GM10847 (cell line): ENCODE results near the gene FDCSP.

ENCODE experiments used
- POLR2A ChIP-seq: IDR thresholded peaks from 2 replicates; pipeline ENCODE4 v1.6.1; 2011; ENCODE audit not compliant: insufficient read length; ENCODE audit errors: extremely low read depth

Gene FDCSP

GRCh38 chr4:70225824-70226223, at the start of gene FDCSP:
Gene FDCSP (plus strand): TSS chr4:70226124. CDS start chr4:70231195, 5,071 bp downstream.
- no peak for TF ChIP-seq POLR2A

- no peak for TF ChIP-seq POLR2A
Measured at GRCh38 chr4:70177090-70177489, 48.8 kb upstream of the FDCSP start.

GRCh38 chr4:70178075-70178660, 47.8 kb upstream of the FDCSP start:
- no peak for TF ChIP-seq POLR2A

DNA sequence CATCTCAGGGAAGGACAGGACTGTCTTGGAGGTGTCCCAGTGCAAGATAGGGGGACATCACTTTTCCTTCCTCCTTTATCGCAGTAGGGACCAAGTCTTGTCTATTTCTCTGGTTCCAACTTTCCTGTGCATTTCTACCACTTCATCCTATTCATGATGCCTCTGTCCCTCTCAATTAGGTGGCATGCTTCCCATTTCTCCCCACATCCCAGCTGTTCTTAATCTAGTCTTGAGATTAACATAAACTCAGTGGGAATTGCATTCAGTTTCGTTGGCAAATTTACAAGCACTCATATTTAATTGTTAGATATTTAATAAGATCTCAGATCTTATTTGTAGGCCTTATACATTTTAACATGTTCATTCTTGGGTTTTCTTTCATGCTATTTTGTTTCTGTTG, 46.1 kb upstream of the FDCSP start:
- no peak for TF ChIP-seq POLR2A

DNA sequence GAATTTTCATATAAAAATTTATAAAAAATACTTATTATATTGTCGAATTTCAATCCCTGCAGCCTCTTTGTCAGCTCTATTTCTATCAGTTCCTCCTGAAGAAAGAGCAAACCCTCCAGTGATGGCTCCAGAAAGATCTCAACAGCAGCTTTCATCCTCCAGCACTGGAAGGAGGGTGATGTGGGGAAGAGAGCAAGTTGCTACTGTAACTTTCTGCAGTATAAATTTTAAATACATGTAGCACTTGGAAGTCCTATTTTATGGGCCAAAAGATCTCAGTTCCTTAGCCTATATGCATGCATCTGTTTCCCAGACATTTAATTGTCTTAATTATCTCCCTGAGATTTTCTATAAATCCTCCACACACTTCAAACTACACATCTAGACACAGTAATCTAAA, 44.1 kb upstream of the FDCSP start:
- no peak for TF ChIP-seq POLR2A

GRCh38 chr4:70182517-70183167, 43.3 kb upstream of the FDCSP start:
- TF ChIP-seq POLR2A = no peak

DNA sequence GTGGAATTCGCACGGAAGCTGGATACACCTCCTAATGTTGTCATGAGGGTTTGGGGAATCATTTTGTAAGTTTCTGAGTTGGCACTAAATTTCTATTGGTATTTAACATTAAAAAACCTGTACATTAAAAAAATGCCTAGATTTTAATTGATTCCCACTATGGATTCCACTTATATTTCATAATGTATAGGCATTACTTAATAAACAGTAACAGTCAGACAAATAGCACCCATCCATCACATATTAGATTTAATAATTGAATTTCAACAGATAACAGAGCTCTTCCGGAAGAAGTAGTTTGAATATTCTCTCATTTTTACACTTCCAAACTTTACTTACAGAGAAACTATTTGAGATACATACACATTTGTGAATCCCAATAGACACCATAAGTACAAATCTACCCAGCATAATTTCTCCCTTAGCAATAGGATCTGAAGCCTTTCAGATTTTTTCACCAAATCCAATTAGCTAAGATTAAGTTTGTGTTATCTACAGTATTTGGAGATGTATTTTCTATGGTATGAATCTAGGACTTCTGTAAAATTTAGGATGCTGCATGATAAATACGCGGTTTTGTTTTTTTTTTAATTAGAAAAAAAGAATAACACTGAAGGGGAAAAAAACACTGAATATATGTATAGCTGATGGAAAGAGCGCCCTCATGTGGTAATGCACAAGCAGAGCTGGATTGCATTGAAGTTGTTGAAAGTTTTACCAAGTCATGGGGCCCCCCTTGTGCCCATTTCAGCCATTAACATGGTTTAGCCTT, 42.6 kb upstream of the FDCSP start:
- TF ChIP-seq POLR2A = no peak

DNA sequence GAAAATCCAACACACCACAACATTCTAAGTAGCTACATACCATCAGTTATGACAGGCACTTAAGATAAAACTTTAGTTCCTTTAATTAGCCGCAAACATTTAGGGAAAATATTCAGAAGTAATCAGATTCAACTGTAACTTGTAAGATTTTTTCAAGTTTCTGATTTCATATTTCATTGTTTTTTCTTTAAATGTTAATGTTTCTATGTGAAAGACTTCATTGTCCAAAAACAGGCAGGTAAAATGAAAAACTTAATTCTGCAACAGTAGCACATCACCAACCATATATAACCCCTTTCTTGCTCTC, 42.0 kb upstream of the FDCSP start:
- no peak for TF ChIP-seq POLR2A

DNA sequence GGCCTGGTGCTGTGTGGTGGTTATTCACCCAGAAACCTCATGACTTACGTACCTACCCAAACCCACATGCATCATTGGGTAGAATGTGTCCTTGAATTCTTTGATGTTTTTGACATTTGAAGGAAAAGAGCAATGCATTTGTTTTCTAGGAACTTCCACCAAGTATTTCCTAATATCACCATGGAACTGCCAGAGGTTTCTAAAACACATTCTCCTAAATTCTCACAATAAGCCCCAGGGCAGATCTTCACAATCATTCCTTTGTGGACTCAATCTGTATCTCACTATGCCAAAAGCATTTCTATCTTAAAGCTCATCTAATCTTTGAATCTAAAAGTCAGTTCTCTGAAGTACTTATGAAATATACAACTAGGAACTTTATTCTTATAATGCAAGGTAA, 38.7 kb upstream of the FDCSP start:
- TF ChIP-seq POLR2A = no peak

DNA sequence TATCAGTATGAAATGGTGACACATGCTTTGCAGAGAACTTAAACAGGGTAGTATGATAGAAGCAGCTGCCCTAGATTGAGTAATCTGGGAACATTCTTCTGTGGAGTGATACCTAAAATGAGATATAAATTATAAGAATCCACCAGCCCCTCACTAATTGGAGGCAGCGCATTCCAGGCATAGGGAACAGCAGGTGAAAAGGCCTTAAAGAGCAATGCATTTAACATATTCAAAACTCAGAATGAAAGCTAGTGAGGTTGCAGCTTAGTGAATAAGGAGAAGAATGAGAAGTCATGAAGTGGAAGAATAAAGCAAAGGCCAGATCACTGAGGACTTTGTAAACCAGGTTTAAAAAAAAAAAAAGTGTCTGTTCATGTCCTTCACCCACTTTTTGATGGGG, 35.3 kb upstream of the FDCSP start:
- TF ChIP-seq POLR2A = no peak

DNA sequence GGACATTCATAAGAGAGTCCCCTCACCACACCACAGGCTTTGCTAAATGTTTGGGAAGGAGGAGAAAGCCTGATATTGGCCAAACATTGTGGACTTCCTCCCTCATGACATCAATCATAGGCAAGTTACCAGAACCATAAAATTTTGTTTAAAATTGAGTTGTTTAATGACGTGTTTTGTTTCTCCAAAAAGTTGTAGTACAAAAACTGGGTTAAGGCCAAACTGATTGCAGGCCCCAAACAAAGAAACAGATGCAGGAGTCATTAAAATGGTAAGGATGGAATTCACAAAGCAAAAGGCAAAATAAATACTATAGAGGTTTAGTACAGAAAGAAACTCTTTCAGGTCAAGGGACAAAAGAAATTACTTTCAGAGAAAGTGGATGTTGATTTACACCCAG, 34.3 kb upstream of the FDCSP start:
- no peak for TF ChIP-seq POLR2A

- TF ChIP-seq POLR2A = no peak
Measured at GRCh38 chr4:70192895-70193294, 33.0 kb upstream of the FDCSP start.

GRCh38 chr4:70195425-70195824, 30.5 kb upstream of the FDCSP start, which contains the start of gene ODAM:
Gene ODAM (plus strand): TSS chr4:70195725. CDS start chr4:70196544, 819 bp downstream.
- TF ChIP-seq POLR2A = no peak

DNA sequence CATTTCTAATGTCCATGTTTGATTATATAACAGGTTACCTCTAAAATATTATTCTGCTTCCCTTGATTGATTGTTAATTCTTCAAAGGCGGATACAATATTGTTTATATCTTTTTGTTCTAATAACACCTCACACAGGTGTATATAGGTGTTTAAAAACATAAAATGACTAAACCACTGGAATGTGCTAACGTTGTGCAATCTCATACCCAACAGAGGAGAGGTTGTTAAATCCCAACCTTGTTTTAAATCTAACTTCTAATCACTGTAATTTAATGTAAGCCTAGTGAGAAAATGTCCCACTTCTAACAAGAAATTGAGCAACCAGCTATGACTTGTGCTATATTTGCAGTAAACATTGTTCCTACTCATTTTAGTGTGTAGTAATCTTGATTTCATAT, 29.1 kb upstream of the FDCSP start:
- no peak for TF ChIP-seq POLR2A

DNA sequence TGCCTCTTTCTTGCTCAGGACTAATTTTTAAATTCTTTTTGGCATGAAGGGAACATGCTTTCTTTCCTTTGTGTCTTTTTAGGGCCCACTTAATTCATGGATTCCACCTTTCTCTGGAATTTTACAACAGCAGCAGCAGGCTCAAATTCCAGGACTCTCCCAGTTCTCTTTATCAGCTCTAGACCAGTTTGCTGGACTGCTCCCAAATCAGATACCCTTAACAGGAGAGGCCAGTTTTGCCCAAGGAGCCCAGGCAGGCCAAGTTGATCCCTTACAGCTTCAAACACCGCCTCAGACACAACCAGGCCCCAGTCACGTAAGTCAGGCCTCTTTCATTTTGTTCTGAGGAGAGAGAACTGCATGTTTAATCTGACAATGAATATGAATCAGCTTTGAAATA, 28.1 kb upstream of the FDCSP start:
- no peak for TF ChIP-seq POLR2A

- no peak for TF ChIP-seq POLR2A
Measured at GRCh38 chr4:70203601-70204000, 22.3 kb upstream of the FDCSP start.
